OCI-LY3 (cell line): Measurements from ENCODE around the gene ATP2C1.

Experiments used
- H2AFZ ChIP-seq: fragments of 200-600, 300-600 bp; shearing (Covaris generic); 2 replicates; pipeline ENCODE4 v1.6.0; 2014; ENCODE audit warnings: antibody characterized with exemption, low read depth, low read length
- H3K27ac ChIP-seq: fragments of 200-600, 300-600 bp; sonication (generic); 2 replicates; pipeline ENCODE4 v1.5.1; 2014; ENCODE audit warnings: mild to moderate bottlenecking, low read length, moderate library complexity, mixed read lengths
- H3K27me3 ChIP-seq: fragments of 200-600, 300-600 bp; sonication (generic); 2 replicates; pipeline ENCODE4 v1.6.1; 2014; ENCODE audit warnings: low read depth, low read length, mixed read lengths
- H3K36me3 ChIP-seq: fragments of 200-600, 300-600 bp; sonication (generic); replicated peaks from 2 replicates; pipeline ENCODE3; 2014; ENCODE audit warnings: low read depth, low read length, mixed read lengths
- H3K4me1 ChIP-seq: fragments of 300-600, 200-600 bp; sonication (generic); 2 replicates; pipeline ENCODE4 v1.6.1; 2014; ENCODE audit warnings: low read length, mixed read lengths
- H3K4me2 ChIP-seq: fragments of 200-600, 300-600 bp; sonication (generic); 2 replicates; pipeline ENCODE4 v1.6.1; 2014; ENCODE audit warnings: low read length, mixed read lengths
- H3K4me3 ChIP-seq: fragments of 300-600, 200-600 bp; sonication (generic); 2 replicates; pipeline ENCODE4 v1.5.1; 2014; ENCODE audit warnings: antibody characterized with exemption, mild to moderate bottlenecking, low read length, moderate library complexity
- H3K79me2 ChIP-seq: fragments of 300-600, 200-600 bp; shearing (Covaris generic); 2 replicates; pipeline ENCODE4 v1.6.1; 2014; ENCODE audit warnings: mild to moderate bottlenecking, low read length, mixed read lengths
- H3K9ac ChIP-seq: fragments of 300-600, 200-600 bp; shearing (Covaris generic); 2 replicates; pipeline ENCODE4 v1.6.0; 2014; ENCODE audit warnings: mild to moderate bottlenecking, low read length, moderate library complexity
- H3K9me3 ChIP-seq: fragments of 200-600, 300-600 bp; shearing (Covaris generic); 2 replicates; pipeline ENCODE4 v1.6.1; 2014; ENCODE audit warnings: low read length, mixed read lengths; ENCODE audit not compliant: insufficient read depth
- H4K20me1 ChIP-seq: fragments of 200-600, 300-600 bp; sonication (generic); 2 replicates; pipeline ENCODE4 v1.6.1; 2016; ENCODE audit warnings: low read length, mixed read lengths; ENCODE audit not compliant: insufficient read depth
- CTCF ChIP-seq: fragments of 200-600, 300-600 bp; sonication (generic); IDR thresholded peaks from 2 replicates; pipeline ENCODE4 v1.5.1; 2014; ENCODE audit warnings: antibody characterized with exemption, low read length, low read depth
- EZH2phosphoT487 ChIP-seq: fragments of 200-600 bp; shearing (Covaris generic); IDR thresholded peaks from 2 replicates; pipeline ENCODE4 v1.6.1; 2018; ENCODE audit warnings: antibody characterized with exemption, mixed run types, low read depth

Gene ATP2C1

GRCh38 chr3:130997289-130997688, 103.4 kb downstream of the ATP2C1 start:
- Histone ChIP-seq H3K79me2 (no peaks in the 10 kb centered on the region), H3K4me2 (no peak overlapping the region), H3K27me3 (no peaks in the 10 kb centered on the region), H3K4me3 (no peak overlapping the region), H4K20me1 (no peaks in the 10 kb centered on the region), H3K36me3 (peaks cover 12% of the 10 kb centered on the region), H2AFZ (no peak overlapping the region), H3K4me1 (no peaks in the 10 kb centered on the region), H3K9ac (no peak overlapping the region), H3K9me3 (no peaks in the 10 kb centered on the region), H3K27ac (no peak overlapping the region)
- TF ChIP-seq CTCF (no peak), EZH2phosphoT487 (no peak)

- Histone ChIP-seq H3K4me3 (no peak overlapping the region), H3K27me3 (no peaks in the 10 kb centered on the region), H4K20me1 (no peaks in the 10 kb centered on the region), H3K9ac (no peak overlapping the region), H3K36me3 (peaks cover 10% of the 10 kb centered on the region), H3K9me3 (no peaks in the 10 kb centered on the region), H2AFZ (no peak overlapping the region), H3K4me2 (no peak overlapping the region), H3K79me2 (no peaks in the 10 kb centered on the region), H3K27ac (no peak overlapping the region), H3K4me1 (no peaks in the 10 kb centered on the region)
- TF ChIP-seq CTCF (no peak), EZH2phosphoT487 (no peak)
These were observed 107.2 kb downstream of the ATP2C1 start for GRCh38 chr3:131001071-131001470.

- Histone ChIP-seq H3K9me3 (no peaks in the 10 kb centered on the region), H3K27ac (no peak overlapping the region), H3K4me2 (no peak overlapping the region), H3K79me2 (no peaks in the 10 kb centered on the region), H3K36me3 (peaks cover 10% of the 10 kb centered on the region), H3K4me1 (peaks cover 4% of the 10 kb centered on the region), H3K4me3 (no peak overlapping the region), H2AFZ (no peak overlapping the region), H4K20me1 (no peaks in the 10 kb centered on the region), H3K9ac (no peak overlapping the region), H3K27me3 (no peaks in the 10 kb centered on the region)
- TF ChIP-seq EZH2phosphoT487 (no peak), CTCF (no peak)
These were observed 110.7 kb downstream of the ATP2C1 start for GRCh38 chr3:131004603-131005002.

- TF ChIP-seq EZH2phosphoT487 (no peak), CTCF (no peak)
- Histone ChIP-seq H3K9ac (no peak overlapping the region), H4K20me1 (no peaks in the 10 kb centered on the region), H3K27ac (no peak overlapping the region), H3K79me2 (no peaks in the 10 kb centered on the region), H3K36me3 (peaks cover 12% of the 10 kb centered on the region), H3K4me2 (no peak overlapping the region), H3K9me3 (no peaks in the 10 kb centered on the region), H2AFZ (no peak overlapping the region), H3K4me3 (no peak overlapping the region), H3K4me1 (peaks cover 6% of the 10 kb centered on the region), H3K27me3 (no peaks in the 10 kb centered on the region)
These were observed 113.4 kb downstream of the ATP2C1 start for GRCh38 chr3:131007256-131007655.
